H1 (cell line): ENCODE data around the gene MED17. TPM values are rescaled to one million over a fixed set of nuclear protein-coding genes. Genes with fewer than 3 reads are reported as not detected.
A peak's percentile ranks its signal among the peaks of the same experiment; 100 is the strongest.

Experiments used
- CTCF ChIA-PET: fragments of 300-600 bp; sonication (Branson Sonifier 250); formaldehyde crosslinking; loops from one replicate; lab custom pipeline; 2021; ENCODE audit not compliant: partially characterized antibody; lab: Charles Lee
- POLR2A ChIA-PET: fragments of 300-600 bp; sonication (Branson Sonifier 250); formaldehyde crosslinking; loops from one replicate; lab custom pipeline; 2021; ENCODE audit warnings: inconsistent platforms; ENCODE audit not compliant: partially characterized antibody; lab: Charles Lee
- DNase-seq, 2 experiments: peaks; one replicate each; pipeline versions ENCODE4 v3.0.0 to v3.0.0-alpha.2; 2010 to 2022; ENCODE audit warnings: low spot score in 2 of 2, low read depth in 1 of 2, mixed read lengths in 1 of 2
- FAIRE-seq: peaks from 2 replicates; lab custom pipeline; 2011; peaks lifted over from hg19 to GRCh38; lab: Jason Lieb, UNC
- H2AFZ ChIP-seq: 2 replicates; pipeline ENCODE4 v1.8.1; 2012; ENCODE audit warnings: low read length, inconsistent platforms
- H2AK5ac ChIP-seq: 2 replicates; pipeline ENCODE4 v1.6.1; 2013; ENCODE audit warnings: low read depth, low read length
- H2BK120ac ChIP-seq: replicated peaks from 2 replicates; pipeline ENCODE3; 2013; ENCODE audit warnings: low read depth, low read length, inconsistent platforms
- H2BK12ac ChIP-seq: 2 replicates; pipeline ENCODE4 v1.6.1; 2013; ENCODE audit warnings: low read depth, low read length
- H2BK15ac ChIP-seq: 2 replicates; pipeline ENCODE4 v1.6.1; 2013; ENCODE audit warnings: low read length
- H2BK20ac ChIP-seq: 2 replicates; pipeline ENCODE4 v1.6.1; 2013; ENCODE audit warnings: low read length
- H2BK5ac ChIP-seq: 2 replicates; pipeline ENCODE4 v1.6.1; 2013; ENCODE audit warnings: low read depth, low read length
- H3K14ac ChIP-seq: 2 replicates; pipeline ENCODE4 v1.6.1; 2013; ENCODE audit warnings: inconsistent platforms; ENCODE audit not compliant: insufficient read length
- H3K18ac ChIP-seq: 2 replicates; pipeline ENCODE4 v1.6.1; 2013; ENCODE audit warnings: low read length; ENCODE audit errors: extremely low read depth
- H3K23ac ChIP-seq: 2 replicates; pipeline ENCODE4 v1.6.1; 2013; ENCODE audit warnings: inconsistent platforms; ENCODE audit not compliant: insufficient read length
- H3K23me2 ChIP-seq: 2 replicates; pipeline ENCODE4 v1.6.1; 2013; ENCODE audit warnings: low read depth, low read length
- H3K27ac ChIP-seq: 2 replicates; pipeline ENCODE4 v1.6.1; 2011; ENCODE audit warnings: low read depth, low read length, inconsistent platforms
- H3K27me3 ChIP-seq, 4 experiments: replicated peaks in 1 of 4; 1 replicate in 1 of 4; 2 replicates in 3 of 4; pipeline versions ENCODE4 v1.6.1 to v1.8.1; 2011 to 2013; ENCODE audit warnings: low read length in 3 of 4, mild to moderate bottlenecking in 3 of 4, inconsistent platforms in 2 of 4, mixed read lengths in 2 of 4, moderate library complexity in 1 of 4; ENCODE audit not compliant: control insufficient read depth in 3 of 4, insufficient read depth in 3 of 4; ENCODE audit errors: extremely low read depth in 1 of 4
- H3K36me3 ChIP-seq, 4 experiments: 2 replicates each; pipeline versions ENCODE4 v1.6.1 to v1.8.1; 2011 to 2013; ENCODE audit warnings: mild to moderate bottlenecking in 4 of 4, low read length in 3 of 4, moderate library complexity in 2 of 4, control low read depth in 1 of 4, inconsistent platforms in 1 of 4; ENCODE audit not compliant: insufficient read depth in 4 of 4, control insufficient read depth in 2 of 4
- H3K4ac ChIP-seq: replicated peaks from 2 replicates; pipeline ENCODE3; 2013; ENCODE audit warnings: low read length, low read depth, mixed read lengths, inconsistent platforms; ENCODE audit not compliant: insufficient read length
- H3K4me1 ChIP-seq, 4 experiments: replicated peaks in 1 of 4; 1 replicate in 1 of 4; 2 replicates in 3 of 4; pipeline versions ENCODE4 v1.6.1 to v1.8.1; 2011 to 2013; ENCODE audit warnings: low read length in 3 of 4, inconsistent platforms in 2 of 4, mixed read lengths in 1 of 4; ENCODE audit not compliant: insufficient read depth in 4 of 4, control insufficient read depth in 3 of 4
- H3K4me2 ChIP-seq, 2 experiments: 2 replicates each; pipeline versions ENCODE4 v1.6.1 to v1.8.1; 2011 to 2013; ENCODE audit warnings: low read depth in 2 of 2, low read length in 2 of 2, control low read depth in 1 of 2, inconsistent platforms in 1 of 2, mild to moderate bottlenecking in 1 of 2; ENCODE audit not compliant: insufficient read depth in 1 of 2
- H3K4me3 ChIP-seq, 4 experiments: fragments of 200-600, 300-600 bp in 1 of 4; sonication (generic), shearing (Covaris generic), sonication (Bioruptor Twin) in 1 of 4; 2 replicates each; pipeline versions ENCODE4 v1.5.1 to v1.8.1; 2011 to 2016; ENCODE audit warnings: low read length in 4 of 4, low read depth in 3 of 4, control low read depth in 2 of 4, inconsistent platforms in 2 of 4, mild to moderate bottlenecking in 2 of 4, mixed read lengths in 1 of 4, moderate library complexity in 1 of 4; ENCODE audit not compliant: insufficient read depth in 2 of 4; ENCODE audit errors: extremely low read depth in 1 of 4
- H3K56ac ChIP-seq: replicated peaks from 2 replicates; pipeline ENCODE3; 2013; ENCODE audit warnings: low read depth, mild to moderate bottlenecking, mixed read lengths, low read length, inconsistent platforms; ENCODE audit not compliant: insufficient read length
- H3K79me1 ChIP-seq: 2 replicates; pipeline ENCODE4 v1.6.1; 2013; ENCODE audit warnings: low read depth, low read length, control low read depth
- H3K79me2 ChIP-seq, 2 experiments: 2 replicates each; pipeline versions ENCODE4 v1.6.1 to v1.8.1; 2012 to 2013; ENCODE audit warnings: low read length in 2 of 2, mild to moderate bottlenecking in 2 of 2, inconsistent platforms in 1 of 2; ENCODE audit not compliant: insufficient read depth in 2 of 2, control insufficient read depth in 1 of 2
- H3K9ac ChIP-seq, 4 experiments: replicated peaks in 1 of 4; 1 replicate in 1 of 4; 2 replicates in 3 of 4; pipeline versions ENCODE4 v1.6.1 to v1.8.1; 2011 to 2013; ENCODE audit warnings: low read depth in 3 of 4, low read length in 3 of 4, control low read depth in 2 of 4, mild to moderate bottlenecking in 2 of 4, moderate library complexity in 2 of 4, inconsistent platforms in 1 of 4; ENCODE audit errors: extremely low read depth in 1 of 4
- H3K9me3 ChIP-seq, 2 experiments: 2 replicates each; pipeline versions ENCODE4 v1.6.1 to v1.8.1; 2012 to 2013; ENCODE audit warnings: mild to moderate bottlenecking in 2 of 2, moderate library complexity in 2 of 2, control low read depth in 1 of 2, inconsistent platforms in 1 of 2, low read depth in 1 of 2, low read length in 1 of 2, mixed read lengths in 1 of 2; ENCODE audit not compliant: insufficient read depth in 2 of 2
- H4K20me1 ChIP-seq, 2 experiments: replicated peaks in 1 of 2; 2 replicates each; pipeline versions ENCODE3 to v1.8.1; 2011 to 2013; ENCODE audit warnings: inconsistent platforms in 2 of 2, low read length in 2 of 2, mild to moderate bottlenecking in 1 of 2; ENCODE audit not compliant: insufficient read depth in 2 of 2, control insufficient read depth in 1 of 2
- H4K5ac ChIP-seq: 2 replicates; pipeline ENCODE4 v1.6.1; 2013; ENCODE audit warnings: low read length, low read depth, mixed read lengths, inconsistent platforms; ENCODE audit not compliant: insufficient read length
- H4K8ac ChIP-seq: 2 replicates; pipeline ENCODE4 v1.8.0; 2013; ENCODE audit warnings: mild to moderate bottlenecking, moderate library complexity, low read length, inconsistent platforms; ENCODE audit not compliant: insufficient read depth; ENCODE audit errors: extremely low read depth
- H4K91ac ChIP-seq: replicated peaks from 2 replicates; pipeline ENCODE3; 2013; ENCODE audit warnings: low read length, mixed read lengths, inconsistent platforms; ENCODE audit not compliant: insufficient read length
- EZH2 ChIP-seq: fragments of 200-600 bp; sonication (generic); IDR thresholded peaks from 2 replicates; pipeline ENCODE4 v1.7.1; 2012; ENCODE audit warnings: low read depth, mild to moderate bottlenecking, moderate library complexity, low read length, inconsistent platforms; ENCODE audit not compliant: severe bottlenecking
- POLR2A ChIP-seq, 2 experiments: IDR thresholded peaks; 1 replicate in 1 of 2; 2 replicates in 1 of 2; pipeline ENCODE4 v1.6.1; 2011; ENCODE audit warnings: low read depth in 2 of 2, low read length in 2 of 2, mild to moderate bottlenecking in 2 of 2; ENCODE audit errors: control extremely low read depth in 1 of 2
- POLR2AphosphoS5 ChIP-seq: IDR thresholded peaks from 2 replicates; pipeline ENCODE4 v1.6.1; 2011; ENCODE audit warnings: low read depth, low read length
- TAF7 ChIP-seq: optimal IDR thresholded peaks from 2 replicates; pipeline ENCODE3; 2011; ENCODE audit warnings: low read depth, mild to moderate bottlenecking, inconsistent platforms, low read length, moderate library complexity, borderline replicate concordance
- WGBS, 2 experiments: shearing (Covaris generic) in 1 of 2; methylation state at CpG; one replicate each; pipeline versions ENCODE4 v1.1.6 to v1.1.7; 2013 to 2015; ENCODE audit warnings: low lambda C conversion rate in 2 of 2, mixed read lengths in 2 of 2, inconsistent platforms in 1 of 2, low coverage in 1 of 2, missing lambda C conversion rate in 1 of 2; ENCODE audit not compliant: insufficient replicate concordance in 2 of 2, insufficient coverage in 1 of 2, insufficient read length in 1 of 2; ENCODE audit errors: extremely low coverage in 1 of 2, missing lambda C conversion rate in 1 of 2; 5-methylcytosine and 5-hydroxymethylcytosine counted together
- polyA plus RNA-seq, 7 experiments: library from polyadenylated mRNA; depleted of rRNA in 3 of 7; stranded (reverse) in 5 of 7; unstranded in 2 of 7; fragments of >200 nt in 5 of 7; fragments of 200-250 nt in 2 of 7; gene quantifications; 1 replicate in 5 of 7; 2 replicates in 1 of 7; 4 replicates in 1 of 7; pipeline versions ENCODE4 v1.2.1 to v1.2.3, GENCODE V29; 2011 to 2013; ENCODE audit warnings: missing spikeins in 2 of 7, mixed read lengths in 2 of 7
- total RNA-seq: library from RNA; stranded (reverse); fragmentation: NEBNext Ultra II Directional; extraction: Animal tissue kit (Norgen Biotek cat#: 25700); gene quantifications from 2 replicates; pipeline ENCODE4 v1.2.1, GENCODE V29; 2021

Gene MED17
- total and polyA plus RNA-seq, 2 of the 8 experiments (the other 6 are each of a cell fraction or from before 2014, with no cell fraction given) = 8.8 to 33.7 TPM

- Histone ChIP-seq H3K23me2 (no peaks in the 10 kb centered on the region; the same call in 1 of the 2 replicates), H3K79me2 (peaks cover 18 to 82% of the 10 kb centered on the region in 2 experiments), H2BK120ac (no peak overlapping the region), H2BK15ac (no peak overlapping the region), H3K36me3 (peaks cover 37 to 69% (median 59%) of the 10 kb centered on the region in 4 experiments), H3K14ac (no peak overlapping the region), H3K4me1 (peaks cover 0 to 9% (median 5%) of the 10 kb centered on the region in 4 experiments; a peak in 5 of 7 replicates), H2BK5ac (no peak overlapping the region), H3K79me1 (no peaks in the 10 kb centered on the region; the same call in 1 of the 2 replicates), H2BK12ac (no peak overlapping the region), H3K9ac (peak overlapping the region in 2 of 4 experiments; percentile 2 to 35; a peak in 4 of 7 replicates), H3K9me3 (no peaks in the 10 kb centered on the region), H4K8ac (no peak overlapping the region), H2BK20ac (no peak overlapping the region), H2AK5ac (no peak overlapping the region), H3K23ac (no peak overlapping the region), H3K18ac (no peak overlapping the region), H3K27ac (no peak overlapping the region), H4K20me1 (peaks cover 11 to 12% of the 10 kb centered on the region in 2 experiments), H3K27me3 (no peaks in the 10 kb centered on the region), H4K5ac (no peak overlapping the region), H3K4me3 (peak overlapping the region; percentile 91 to 100 (median 98); a peak in 7 of 8 replicates), H2AFZ (no peak overlapping the region), H4K91ac (no peak overlapping the region), H3K4ac (no peak overlapping the region), H3K4me2 (peak overlapping the region; percentile 69 to 96), H3K56ac (no peak overlapping the region)
- FAIRE-seq (no peak), DNase-seq (no peak)
- TF ChIP-seq POLR2A (IDR thresholded peaks at IDR 0.05; ENCODE audit: control extremely low read depth in 1 of 2, low read depth in 2 of 2, low read length in 2 of 2) (peak; percentile 13 to 71), POLR2AphosphoS5 (0 out of 2 replicates have a peak, but pooled peaks have one; percentile 62), TAF7 (peak; percentile 52), EZH2 (no peak)
- ChIA-PET POLR2A (interaction anchor here (0.6 to 16.4 kb wide), 9 partner anchors 13 to 609 kb away, joined by 3 to 495 read pairs (median 36); partner anchors contain the start of gene MED17), CTCF (interaction anchor here (0.9 to 1.8 kb wide), 3 partner anchors 9 to 45 kb away, joined by 3 to 5 read pairs (median 3); partner anchors contain the start of gene MED17)
- 80% methylated on average over 6 of the region's 6 CpGs; no CpG with 5 or more reads in 1 of the 2 experiments for WGBS, 2 experiments
Measured at GRCh38 chr11:93738647-93739081, 45.4 kb upstream of the MED17 start.
